GM21529 (cell line): Measurements from ENCODE around the gene ZDHHC4.

Source experiments
- ATAC-seq: cut with Tn5 transposase; IDR thresholded peaks from one replicate; pipeline ENCODE4 v1.9.1; 2021; ENCODE audit not compliant: unreplicated experiment

Gene ZDHHC4

GRCh38 chr7:6604458-6604857 lies 27.2 kb downstream of the ZDHHC4 start:
- no peak for ATAC-seq

GRCh38 chr7:6606866-6607583 lies 29.8 kb downstream of the ZDHHC4 start:
- no peak for ATAC-seq

- ATAC-seq, result no peak
Measured at GRCh38 chr7:6607651-6608051, 30.4 kb downstream of the ZDHHC4 start.

GRCh38 chr7:6608081-6608480 lies 30.8 kb downstream of the ZDHHC4 start:
- no peak for ATAC-seq

GRCh38 chr7:6608794-6609193 lies 31.5 kb downstream of the ZDHHC4 start:
- ATAC-seq, result no peak

- ATAC-seq, result no peak
Measured at GRCh38 chr7:6612819-6613218, 35.6 kb downstream of the ZDHHC4 start.

- no peak for ATAC-seq
Measured at GRCh38 chr7:6613706-6614105, 36.5 kb downstream of the ZDHHC4 start.

DNA sequence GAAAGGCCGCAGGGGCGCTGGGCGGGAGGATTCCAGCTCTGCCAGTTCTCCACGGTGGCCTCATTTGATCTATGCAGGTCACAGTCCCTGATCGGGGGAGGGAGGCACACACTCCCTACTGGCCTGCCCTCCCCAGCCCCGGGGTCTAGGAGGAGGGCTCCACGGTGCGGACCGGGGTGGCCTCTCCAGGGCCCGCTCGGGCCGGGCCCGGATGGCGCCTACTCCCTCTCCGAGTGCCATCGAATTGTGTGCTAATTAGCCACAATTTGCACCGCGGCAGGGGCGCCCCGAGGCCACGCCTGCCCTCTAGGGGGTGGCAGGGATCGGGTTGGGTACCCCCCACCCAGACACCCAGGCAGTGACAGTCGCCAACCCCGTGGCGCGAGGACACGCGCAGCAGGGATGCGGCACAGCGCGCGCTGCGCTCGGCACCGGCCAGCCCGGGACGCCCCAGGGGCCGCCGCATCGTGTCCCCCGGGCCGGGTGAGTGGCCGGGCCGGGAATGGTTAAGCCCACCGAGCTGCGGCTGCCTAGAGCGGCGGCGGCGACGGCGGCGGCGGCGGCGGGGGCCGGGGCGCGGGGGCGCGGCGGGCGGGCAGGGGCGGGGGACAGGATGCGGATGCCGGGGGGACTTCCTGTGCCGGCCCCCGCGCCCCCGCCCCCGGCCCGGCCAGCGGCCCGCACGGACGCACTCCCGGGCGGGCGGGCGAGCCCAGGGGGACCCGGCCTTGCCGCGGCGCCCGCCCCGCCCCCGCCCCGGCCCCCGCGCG lies 37.9 kb downstream of the ZDHHC4 start, which contains the start of gene ZNF853:
ZNF853 (plus strand) TSS at position 658 of the 770 bp plus-strand sequence. CDS start 565 bp downstream, outside the sequence.
- no peak for ATAC-seq

- ATAC-seq, result no peak
Measured at GRCh38 chr7:6615723-6616555, 38.7 kb downstream of the ZDHHC4 start.

GRCh38 chr7:6616854-6617643 lies 39.8 kb downstream of the ZDHHC4 start:
- ATAC-seq, result no peak

- no peak for ATAC-seq
Measured at GRCh38 chr7:6618621-6619020, 41.4 kb downstream of the ZDHHC4 start.

- no peak for ATAC-seq
Measured at GRCh38 chr7:6619961-6620360, 42.7 kb downstream of the ZDHHC4 start.

- ATAC-seq, result no peak
Measured at GRCh38 chr7:6621195-6622133, 44.2 kb downstream of the ZDHHC4 start.

DNA sequence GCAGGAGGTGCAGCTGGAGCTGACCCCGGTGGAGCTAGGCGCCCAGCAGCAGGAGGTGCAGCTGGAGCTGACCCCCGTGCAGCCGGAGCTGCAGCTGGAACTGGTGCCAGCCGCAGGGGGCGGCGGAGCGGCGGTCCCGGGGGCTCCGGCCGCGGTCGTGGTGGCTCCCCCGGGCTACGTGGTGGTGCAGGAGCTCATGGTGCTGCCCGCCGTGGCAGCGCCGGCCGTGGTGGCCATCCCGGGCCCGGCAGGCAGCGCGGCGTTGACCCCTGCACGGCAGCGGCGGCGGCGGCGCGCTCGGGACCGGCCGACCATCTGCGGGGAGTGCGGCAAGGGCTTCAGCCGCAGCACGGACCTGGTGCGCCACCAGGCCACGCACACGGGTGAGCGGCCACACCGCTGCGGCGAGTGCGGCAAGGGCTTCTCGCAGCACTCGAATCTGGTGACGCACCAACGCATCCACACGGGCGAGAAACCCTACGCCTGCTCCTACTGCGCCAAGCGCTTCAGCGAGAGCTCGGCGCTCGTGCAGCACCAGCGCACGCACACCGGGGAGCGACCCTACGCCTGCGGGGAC lies 45.0 kb downstream of the ZDHHC4 start:
- ATAC-seq, result no peak

DNA sequence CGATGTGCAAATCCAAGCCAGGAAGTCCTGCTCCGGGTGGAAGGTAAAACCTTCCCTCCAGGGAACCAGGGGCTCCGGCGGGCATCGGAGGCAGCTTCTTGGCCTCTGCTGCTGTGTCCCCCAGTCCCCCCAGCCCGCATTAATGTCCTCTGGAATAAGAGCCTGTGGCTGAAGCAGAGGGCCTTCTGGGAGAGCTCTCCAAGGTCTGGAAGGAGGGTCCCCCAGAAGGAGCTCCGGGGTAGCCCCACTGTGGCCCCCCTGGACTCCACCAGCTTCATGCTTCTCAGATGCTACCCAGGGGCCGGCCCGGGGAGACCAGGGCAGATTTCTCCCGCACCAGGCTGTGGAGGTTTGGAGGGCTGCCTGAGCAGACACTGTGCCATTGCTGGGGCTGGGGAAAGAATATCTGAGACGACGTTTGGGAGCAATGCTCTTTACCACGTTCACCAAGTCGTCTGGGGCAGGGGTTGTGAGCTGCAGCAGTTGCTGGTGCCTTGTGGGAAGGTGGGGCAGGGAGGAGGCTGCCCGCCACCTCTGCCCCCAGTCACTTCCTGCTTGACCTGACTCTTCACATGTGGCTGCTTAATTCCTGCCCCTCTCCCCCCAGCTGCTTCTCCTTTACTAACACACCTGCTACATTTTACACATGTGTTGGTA lies 46.5 kb downstream of the ZDHHC4 start:
- ATAC-seq, result no peak

DNA sequence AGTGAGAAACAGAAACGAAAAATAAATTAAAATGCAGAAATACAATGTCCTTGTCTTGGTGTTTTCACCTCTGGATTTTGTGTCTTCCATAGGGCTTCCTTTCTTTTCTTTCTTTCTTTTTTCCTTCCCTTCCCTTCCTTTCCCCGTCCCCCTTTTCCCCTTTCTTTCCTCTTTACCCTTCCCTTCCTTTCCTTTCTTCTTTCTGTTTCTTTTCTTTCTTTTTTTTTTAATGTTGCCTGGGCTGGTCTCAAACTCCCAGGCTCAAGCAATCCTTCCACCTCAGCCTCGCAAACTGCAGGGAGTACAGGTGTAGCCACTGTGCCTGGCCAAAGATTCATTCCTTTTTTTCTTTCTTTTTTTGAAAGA lies 47.0 kb downstream of the ZDHHC4 start:
- no peak for ATAC-seq

- ATAC-seq, result no peak
Measured at GRCh38 chr7:6628045-6628444, 50.8 kb downstream of the ZDHHC4 start.

- no peak for ATAC-seq
Measured at GRCh38 chr7:6630007-6630849, 53.0 kb downstream of the ZDHHC4 start.
